GM19463 (cell line): ENCODE measurements around the gene ALAD.
A peak's percentile ranks its signal among the peaks of the same experiment; 100 is the strongest.
"Not testable (repeated sequence)": the region's sequence is repeated elsewhere in the genome, so short reads cannot be mapped to it uniquely, and the experiment has no call there.

Experiments
- ATAC-seq: cut with Tn5 transposase; IDR thresholded peaks from one replicate; pipeline ENCODE4 v1.9.1; 2021; ENCODE audit warnings: mild to moderate bottlenecking, moderate library complexity; ENCODE audit not compliant: unreplicated experiment

Gene ALAD

DNA sequence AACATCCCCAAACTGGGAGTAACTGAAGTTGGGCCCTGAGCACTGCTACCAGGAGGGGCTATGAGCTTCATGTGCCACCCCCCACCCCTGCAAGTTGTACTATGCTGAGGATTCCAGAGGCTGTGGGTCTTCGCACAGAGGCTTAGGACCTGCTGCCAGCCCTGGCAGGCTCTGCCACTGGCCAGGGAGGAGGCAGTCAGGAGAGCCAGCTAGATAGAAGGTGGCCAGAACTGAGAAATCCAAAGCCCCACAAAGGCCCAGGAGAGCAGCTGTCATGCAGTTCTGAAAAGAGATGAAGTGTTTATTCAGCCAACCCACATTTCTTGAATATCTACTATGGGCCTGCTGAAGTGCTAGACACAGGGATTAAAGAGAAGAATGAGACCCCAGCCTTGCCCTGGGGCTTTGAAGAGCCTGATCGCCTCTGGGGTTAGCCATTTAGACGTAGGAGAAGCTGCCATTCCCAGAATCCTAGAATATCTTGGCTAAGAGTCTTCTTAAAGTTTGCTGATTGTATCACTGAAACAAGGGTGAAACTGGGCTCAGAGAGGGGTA, 1.4 kb downstream of the ALAD start:
- no peak for ATAC-seq

DNA sequence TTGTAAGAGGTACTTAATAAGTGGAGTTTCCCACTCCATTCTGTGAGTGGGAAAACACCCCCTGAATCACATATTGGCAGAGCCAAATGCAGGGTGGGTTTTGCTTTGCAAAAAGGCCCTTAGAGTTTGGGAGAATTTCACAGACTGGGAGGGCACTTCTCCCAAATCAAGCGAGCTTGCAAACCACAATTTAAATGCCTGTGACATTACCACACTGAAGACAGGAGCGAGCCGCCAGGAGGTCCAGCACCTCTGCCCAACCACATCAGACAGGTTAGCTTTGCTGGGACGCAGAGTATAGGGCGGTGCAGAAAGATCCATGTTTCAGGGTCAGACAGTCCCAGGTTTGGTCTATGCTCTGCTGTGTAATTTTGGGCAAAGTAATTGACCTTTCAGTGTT, 2.3 kb downstream of the ALAD start:
- ATAC-seq: no peak

- ATAC-seq: no peak
Measured at GRCh38 chr9:113397203-113397631, 3.9 kb downstream of the ALAD start.

DNA sequence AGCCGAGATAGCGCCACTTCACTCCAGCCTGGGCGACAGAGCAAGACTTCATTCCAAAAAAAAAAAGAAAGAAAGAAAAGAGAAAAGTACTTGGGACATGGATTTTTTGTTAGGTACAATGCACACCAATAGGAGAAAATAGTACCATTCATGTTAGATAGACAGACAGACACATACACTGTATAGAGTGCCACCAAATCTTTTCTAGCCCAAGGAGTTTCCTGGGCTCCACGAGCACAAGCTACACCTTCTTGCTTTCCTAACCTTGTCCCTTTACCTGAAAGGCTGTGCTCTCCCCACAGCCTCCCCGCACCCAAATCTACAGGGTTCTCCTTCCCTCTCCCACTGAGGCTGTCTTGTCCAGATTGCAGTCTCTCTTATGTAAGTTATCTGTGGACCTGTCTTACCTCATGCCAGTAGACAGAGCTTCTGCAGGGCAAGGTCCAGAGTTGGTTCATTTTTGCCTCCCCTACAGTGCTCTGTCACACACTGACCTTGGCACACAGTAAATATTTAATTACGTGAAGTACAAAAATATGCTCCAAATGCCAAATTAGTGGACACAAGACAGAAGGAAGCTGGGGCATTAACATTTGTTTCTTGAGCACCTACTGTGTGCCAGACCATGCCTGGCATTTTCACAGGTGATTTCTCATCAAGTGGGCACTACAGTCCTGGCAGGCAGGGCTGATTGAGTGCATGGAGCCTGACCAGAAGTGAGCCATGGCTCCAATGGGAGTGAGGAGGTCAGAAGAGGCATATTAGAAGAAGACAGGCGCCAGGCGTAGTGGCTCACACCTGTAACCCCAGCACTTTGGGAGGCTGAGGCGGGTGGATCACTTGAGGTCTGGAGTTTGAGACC, 5.9 kb downstream of the ALAD start:
- ATAC-seq: no peak

- ATAC-seq: no peak
Measured at GRCh38 chr9:113393281-113393680, 7.8 kb downstream of the ALAD start.

DNA sequence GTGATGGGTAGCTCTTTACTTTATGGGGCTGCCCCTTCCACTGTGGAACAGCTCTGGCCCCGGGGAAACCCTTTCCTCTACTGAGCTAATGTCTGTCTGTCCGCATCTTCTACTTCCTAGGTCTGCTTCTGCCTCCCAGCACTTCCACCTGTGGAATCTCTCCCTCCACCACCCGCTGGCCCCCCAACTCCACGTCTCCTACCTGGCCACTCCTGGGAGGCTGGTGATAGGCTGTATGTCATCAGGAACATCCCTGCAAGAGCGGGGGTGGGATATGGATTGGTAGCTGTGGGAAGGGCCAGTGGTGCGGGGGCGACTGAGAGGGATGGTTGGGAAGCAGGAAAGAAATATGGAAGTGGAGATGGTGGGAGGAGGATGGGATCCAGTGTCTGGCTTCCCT, 9.2 kb downstream of the ALAD start:
- no peak for ATAC-seq

DNA sequence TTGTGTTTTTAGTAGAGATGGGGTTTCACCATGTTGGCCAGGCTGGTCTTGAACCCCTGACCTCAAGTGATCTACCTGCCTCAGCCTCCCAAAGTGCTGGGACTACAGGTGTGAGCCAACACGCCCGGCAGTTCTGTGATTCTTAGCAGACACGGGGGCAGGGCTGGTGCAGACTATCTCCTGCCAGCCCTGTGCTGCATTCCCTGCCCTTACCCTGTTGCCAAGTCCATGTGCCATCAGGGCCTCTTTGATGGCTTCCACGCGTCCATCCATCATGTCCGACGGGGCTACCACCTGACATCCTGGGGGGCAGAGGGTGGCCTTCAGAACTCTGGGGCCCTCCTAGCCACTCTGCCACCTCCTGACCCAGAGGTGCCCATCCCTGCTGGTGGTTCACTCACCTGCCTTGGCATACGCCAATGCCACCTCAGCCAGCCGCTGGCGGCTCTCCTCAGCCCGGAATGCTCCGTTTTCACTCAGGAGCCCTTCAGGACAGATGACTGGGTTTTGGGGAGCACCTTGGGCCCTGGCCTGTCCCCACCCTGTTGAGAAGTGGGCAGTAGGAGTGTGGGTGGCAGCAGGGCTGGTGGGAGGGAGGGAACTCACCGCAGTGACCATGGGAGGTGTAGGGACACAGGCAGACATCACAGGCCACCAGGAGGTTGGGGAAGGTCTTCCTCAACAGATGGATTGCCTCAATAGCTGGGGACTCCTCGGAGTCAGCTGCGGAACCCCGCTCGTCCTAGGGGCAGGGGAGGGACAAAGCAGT, 10.7 kb downstream of the ALAD start:
- no peak for ATAC-seq

DNA sequence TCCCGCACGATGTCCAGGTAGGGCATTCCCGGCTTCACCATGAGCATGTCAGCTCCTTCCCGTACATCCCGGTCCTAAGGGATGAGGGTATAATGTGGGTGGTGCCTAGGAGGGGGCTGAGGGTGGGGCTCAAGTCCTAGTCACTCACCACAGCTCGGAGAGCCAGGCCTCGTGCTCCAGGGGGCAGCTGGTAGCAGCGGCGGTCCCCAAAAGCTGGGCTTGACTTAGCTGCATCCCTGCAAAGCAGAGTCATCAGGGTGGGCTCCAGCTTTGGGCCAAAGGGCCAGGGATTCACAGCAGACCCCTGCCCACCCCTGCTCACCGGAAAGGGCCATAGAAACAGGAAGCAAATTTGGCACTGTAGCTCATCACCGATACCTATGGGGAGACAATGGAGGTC, 11.6 kb downstream of the ALAD start:
- ATAC-seq: no peak

- ATAC-seq: no peak
Measured at GRCh38 chr9:113388833-113389232, 12.3 kb downstream of the ALAD start.

- no peak for ATAC-seq
Measured at GRCh38 chr9:113387560-113388230, 13.4 kb downstream of the ALAD start.

GRCh38 chr9:113386571-113387393, 14.3 kb downstream of the ALAD start:
- ATAC-seq: no peak

- ATAC-seq: no peak
Measured at GRCh38 chr9:113381909-113382411, 19.1 kb downstream of the ALAD start.

DNA sequence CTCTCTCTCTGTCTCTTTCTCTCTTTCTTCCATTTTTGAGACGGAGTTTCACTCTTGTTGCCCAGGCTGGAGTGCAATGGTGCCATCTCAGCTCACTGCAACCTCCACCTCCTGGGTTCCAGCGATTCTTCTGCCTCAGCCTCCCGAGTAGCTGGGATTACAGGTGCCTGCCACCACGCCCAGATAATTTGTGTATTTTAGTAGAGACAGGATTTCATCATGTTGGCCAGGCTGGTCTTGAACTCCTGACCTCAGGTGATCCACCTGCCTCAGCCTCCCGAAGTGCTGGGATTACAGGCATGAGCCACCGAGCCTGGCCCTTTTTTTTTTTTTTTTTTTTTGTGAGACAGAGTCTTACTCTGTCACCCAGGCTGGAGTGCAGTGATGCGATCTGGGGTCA, 19.6 kb downstream of the ALAD start:
- ATAC-seq: not testable (repeated sequence)

GRCh38 chr9:113380869-113381378, 20.2 kb downstream of the ALAD start:
- ATAC-seq: peak; percentile 62

- ATAC-seq: not testable (repeated sequence)
Measured at GRCh38 chr9:113379829-113380210, 21.3 kb downstream of the ALAD start.

GRCh38 chr9:113379094-113379828, 21.8 kb downstream of the ALAD start:
- not testable (repeated sequence) for ATAC-seq

DNA sequence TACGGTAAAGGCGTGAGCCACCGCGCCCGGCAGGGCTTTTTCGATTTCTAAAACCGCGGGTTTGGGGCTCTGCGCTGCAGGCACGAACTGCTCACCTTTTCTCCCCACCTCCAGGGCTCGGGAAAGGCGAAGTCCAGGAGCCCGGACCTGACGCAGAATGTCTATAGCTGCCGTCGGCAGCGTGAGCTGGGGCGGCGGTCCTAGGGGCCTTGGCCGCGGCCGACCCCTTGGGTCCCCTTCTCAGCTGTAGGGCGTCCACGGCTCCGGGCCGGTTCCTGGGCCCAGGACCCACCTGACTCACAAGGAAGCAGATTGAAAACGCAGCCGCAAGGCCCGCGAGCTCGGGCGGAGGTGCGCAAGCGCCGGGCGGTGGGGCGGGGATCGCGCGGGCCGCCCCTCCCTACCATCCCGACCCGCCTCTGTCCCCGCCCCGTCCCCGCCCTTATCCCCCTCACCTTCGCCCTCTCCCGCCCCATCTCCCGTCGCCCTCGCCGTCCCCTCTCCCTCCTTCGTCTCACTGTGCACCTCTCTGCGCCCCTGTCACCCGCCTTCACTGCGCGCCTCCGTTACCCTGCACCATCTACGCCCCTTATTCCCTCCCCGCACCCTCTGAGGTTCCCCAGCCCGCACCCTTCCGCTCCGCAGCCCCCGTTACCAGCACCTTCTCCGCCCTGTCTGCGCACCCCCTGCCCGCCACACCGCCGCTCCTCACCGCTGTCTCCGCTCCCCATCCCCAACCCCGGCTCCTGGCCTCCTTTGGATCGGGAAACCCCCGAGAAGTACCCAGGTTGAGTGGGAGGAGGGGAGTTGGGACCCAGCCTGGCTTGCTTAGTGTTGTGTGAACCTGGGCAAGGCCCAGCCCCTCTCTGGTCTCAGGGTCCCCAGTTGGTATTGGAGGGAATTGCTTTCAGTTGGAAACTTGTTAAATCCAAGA, 24.2 kb downstream of the ALAD start, which contains the start of gene HDHD3:
TSS of gene HDHD3 (minus strand) at position 353 of the 934 bp plus-strand sequence. CDS start 2,632 bp downstream, outside the sequence.
- ATAC-seq: peak; percentile 75
